ENCODE data around the gene GALNT15.

GALNT15 gene

GRCh38 chr3:16236030-16236639 lies 61.7 kb downstream of the GALNT15 start:
- Histone ChIP-seq H3K4me3 (no peak overlapping the region), H3K9me3 (no peaks in the 10 kb centered on the region), H3K4me1 (no peaks in the 10 kb centered on the region), H3K27me3 (ENCODE audit: low read depth) (no peaks in the 10 kb centered on the region), H3K36me3 (replicated peaks) (no peaks in the 10 kb centered on the region)
- in situ Hi-C loops (cut with MboI; ENCODE audit: low sequenced_read_pairs): no loop called here
- no peak for DNase-seq (ENCODE audit: low spot score in 2 of 2)

GRCh38 chr3:16236856-16237393 lies 62.4 kb downstream of the GALNT15 start:
- H3K9me3 ChIP-seq: no peaks in the 10 kb centered on the region
- no peaks in the 10 kb centered on the region for H3K27me3 ChIP-seq (ENCODE audit: low read depth)
- in situ Hi-C loops (cut with MboI; ENCODE audit: low sequenced_read_pairs): no loop called here
- no peak overlapping the region for H3K4me3 ChIP-seq
- H3K4me1 ChIP-seq: no peaks in the 10 kb centered on the region
- no peak for DNase-seq (ENCODE audit: low spot score in 2 of 2)
- H3K36me3 ChIP-seq (replicated peaks): no peaks in the 10 kb centered on the region

GRCh38 chr3:16239086-16239770 lies 64.7 kb downstream of the GALNT15 start:
- Histone ChIP-seq H3K27me3 (ENCODE audit: low read depth) (no peaks in the 10 kb centered on the region), H3K4me3 (no peak overlapping the region), H3K9me3 (no peaks in the 10 kb centered on the region), H3K36me3 (replicated peaks) (no peaks in the 10 kb centered on the region), H3K4me1 (no peaks in the 10 kb centered on the region)
- in situ Hi-C loops (cut with MboI; ENCODE audit: low sequenced_read_pairs): no loop called here
- no peak for DNase-seq (ENCODE audit: low spot score in 2 of 2)

- no peak for DNase-seq (ENCODE audit: low spot score in 2 of 2)
- no peaks in the 10 kb centered on the region for H3K4me1 ChIP-seq
- no peaks in the 10 kb centered on the region for H3K9me3 ChIP-seq
- H3K27me3 ChIP-seq (ENCODE audit: low read depth): no peaks in the 10 kb centered on the region
- H3K36me3 ChIP-seq (replicated peaks): no peaks in the 10 kb centered on the region
- no peak overlapping the region for H3K4me3 ChIP-seq
- in situ Hi-C loops (cut with MboI; ENCODE audit: low sequenced_read_pairs): loop anchor here (10.0 kb wide), 1 partner anchor 185 kb away; no protein-coding TSS in a partner anchor
Observed at GRCh38 chr3:16239780-16240179, 65.3 kb downstream of the GALNT15 start.

- Histone ChIP-seq H3K9me3 (no peaks in the 10 kb centered on the region), H3K4me3 (no peak overlapping the region), H3K4me1 (no peaks in the 10 kb centered on the region), H3K36me3 (replicated peaks) (no peaks in the 10 kb centered on the region), H3K27me3 (ENCODE audit: low read depth) (no peaks in the 10 kb centered on the region)
- in situ Hi-C loops (cut with MboI; ENCODE audit: low sequenced_read_pairs): loop anchor here (10.0 kb wide), 1 partner anchor 186 kb away; no protein-coding TSS in a partner anchor
- DNase-seq (ENCODE audit: low spot score in 2 of 2): no peak
Observed at GRCh38 chr3:16240229-16241023, 65.9 kb downstream of the GALNT15 start.

- in situ Hi-C loops (cut with MboI; ENCODE audit: low sequenced_read_pairs): loop anchor here (10.0 kb wide), 1 partner anchor 186 kb away; no protein-coding TSS in a partner anchor
- no peak overlapping the region for H3K4me3 ChIP-seq
- no peak for DNase-seq (ENCODE audit: low spot score in 2 of 2)
- no peaks in the 10 kb centered on the region for H3K36me3 ChIP-seq (replicated peaks)
- H3K27me3 ChIP-seq (ENCODE audit: low read depth): no peaks in the 10 kb centered on the region
- no peaks in the 10 kb centered on the region for H3K4me1 ChIP-seq
- H3K9me3 ChIP-seq: no peaks in the 10 kb centered on the region
Observed at GRCh38 chr3:16241225-16241624, 66.7 kb downstream of the GALNT15 start.

- Histone ChIP-seq H3K27me3 (ENCODE audit: low read depth) (no peaks in the 10 kb centered on the region), H3K36me3 (replicated peaks) (no peaks in the 10 kb centered on the region), H3K9me3 (no peaks in the 10 kb centered on the region), H3K4me3 (no peak overlapping the region), H3K4me1 (no peaks in the 10 kb centered on the region)
- no peak for DNase-seq (ENCODE audit: low spot score in 2 of 2)
- in situ Hi-C loops (cut with MboI; ENCODE audit: low sequenced_read_pairs): loop anchor here (10.0 kb wide), 1 partner anchor 187 kb away; no protein-coding TSS in a partner anchor
Observed at GRCh38 chr3:16242177-16242576, 67.7 kb downstream of the GALNT15 start.

GRCh38 chr3:16243706-16244490 lies 69.4 kb downstream of the GALNT15 start:
- Histone ChIP-seq H3K9me3 (no peaks in the 10 kb centered on the region), H3K4me3 (no peak overlapping the region), H3K36me3 (replicated peaks) (no peaks in the 10 kb centered on the region), H3K27me3 (ENCODE audit: low read depth) (no peaks in the 10 kb centered on the region), H3K4me1 (no peaks in the 10 kb centered on the region)
- no peak for DNase-seq (ENCODE audit: low spot score in 2 of 2)
- in situ Hi-C loops (cut with MboI; ENCODE audit: low sequenced_read_pairs): loop anchor here (10.0 kb wide), 1 partner anchor 189 kb away; no protein-coding TSS in a partner anchor

GRCh38 chr3:16245609-16246008 lies 71.1 kb downstream of the GALNT15 start:
- Histone ChIP-seq H3K4me1 (no peaks in the 10 kb centered on the region), H3K27me3 (ENCODE audit: low read depth) (0 out of 2 replicates have a peak, but pooled peaks cover 2% of the 10 kb centered on the region), H3K9me3 (no peaks in the 10 kb centered on the region), H3K36me3 (replicated peaks) (no peaks in the 10 kb centered on the region), H3K4me3 (no peak overlapping the region)
- in situ Hi-C loops (cut with MboI; ENCODE audit: low sequenced_read_pairs): loop anchor here (10.0 kb wide), 1 partner anchor 191 kb away; no protein-coding TSS in a partner anchor
- no peak for DNase-seq (ENCODE audit: low spot score in 2 of 2)

GRCh38 chr3:16247282-16248061 lies 73.0 kb downstream of the GALNT15 start:
- in situ Hi-C loops (cut with MboI; ENCODE audit: low sequenced_read_pairs): loop anchor here (10.0 kb wide), 1 partner anchor 193 kb away; no protein-coding TSS in a partner anchor
- H3K36me3 ChIP-seq (replicated peaks): no peaks in the 10 kb centered on the region
- peak; percentile 71 to 86 for DNase-seq (ENCODE audit: low spot score in 2 of 2)
- H3K4me3 ChIP-seq: no peak overlapping the region
- H3K27me3 ChIP-seq (ENCODE audit: low read depth): 0 out of 2 replicates have a peak, but pooled peaks cover 2% of the 10 kb centered on the region
- no peaks in the 10 kb centered on the region for H3K4me1 ChIP-seq
- no peaks in the 10 kb centered on the region for H3K9me3 ChIP-seq

GRCh38 chr3:16248556-16248955 lies 74.1 kb downstream of the GALNT15 start:
- Histone ChIP-seq H3K36me3 (replicated peaks) (no peaks in the 10 kb centered on the region), H3K27me3 (ENCODE audit: low read depth) (0 out of 2 replicates have a peak, but pooled peaks cover 2% of the 10 kb centered on the region), H3K4me1 (no peaks in the 10 kb centered on the region), H3K4me3 (no peak overlapping the region), H3K9me3 (no peaks in the 10 kb centered on the region)
- no peak for DNase-seq (ENCODE audit: low spot score in 2 of 2)
- in situ Hi-C loops (cut with MboI; ENCODE audit: low sequenced_read_pairs): loop anchor here (10.0 kb wide), 1 partner anchor 194 kb away; no protein-coding TSS in a partner anchor

- peak in 1 of 2 experiments; percentile 59 for DNase-seq (ENCODE audit: low spot score in 2 of 2)
- Histone ChIP-seq H3K36me3 (replicated peaks) (no peaks in the 10 kb centered on the region), H3K27me3 (ENCODE audit: low read depth) (0 out of 2 replicates have a peak, but pooled peaks cover 2% of the 10 kb centered on the region), H3K9me3 (no peaks in the 10 kb centered on the region), H3K4me1 (no peaks in the 10 kb centered on the region), H3K4me3 (no peak overlapping the region)
- in situ Hi-C loops (cut with MboI; ENCODE audit: low sequenced_read_pairs): loop anchor here (10.0 kb wide), 1 partner anchor 195 kb away; no protein-coding TSS in a partner anchor
Observed at GRCh38 chr3:16249336-16249735, 74.9 kb downstream of the GALNT15 start.
